HepG2 (cell line): Measurements from ENCODE around the gene ACTR3. TPM values are rescaled to one million over a fixed set of nuclear protein-coding genes. Genes with fewer than 3 reads are reported as not detected.

Experiments used
- ADNP ChIP-seq: sonication (generic); formaldehyde crosslinking; IDR thresholded peaks from 2 replicates; pipeline ENCODE4 v1.4.0; 2020; ENCODE audit warnings: missing genetic modification reagents
- ATF5 ChIP-seq: sonication (generic); formaldehyde crosslinking; IDR thresholded peaks from 2 replicates; pipeline ENCODE4 v1.4.0; 2020; ENCODE audit warnings: mild to moderate bottlenecking, low read depth, missing genetic modification reagents
- ETV6 ChIP-seq: sonication (generic); formaldehyde crosslinking; conservative IDR thresholded peaks from 2 replicates; pipeline ENCODE4 v1.4.0; 2020; ENCODE audit warnings: missing genetic modification reagents
- FOXP4 ChIP-seq: sonication (generic); formaldehyde crosslinking; IDR thresholded peaks from 2 replicates; pipeline ENCODE4 v1.4.0; 2020; ENCODE audit warnings: missing genetic modification reagents
- GRHL1 ChIP-seq: sonication (generic); formaldehyde crosslinking; conservative IDR thresholded peaks from 2 replicates; pipeline ENCODE4 v1.8.0; 2022; ENCODE audit warnings: missing genetic modification reagents
- HNF1A ChIP-seq, 2 experiments: sonication (generic) in 1 of 2; formaldehyde crosslinking in 1 of 2; IDR thresholded peaks; 2 replicates each; pipeline versions ENCODE4 v1.4.0 to v1.6.1; 2016 to 2020; ENCODE audit warnings: borderline replicate concordance in 1 of 2, low read depth in 1 of 2, mild to moderate bottlenecking in 1 of 2, missing genetic modification reagents in 1 of 2
- NFAT5 ChIP-seq: sonication (generic); formaldehyde crosslinking; IDR thresholded peaks from 2 replicates; pipeline ENCODE4 v1.4.0; 2020; ENCODE audit warnings: missing genetic modification reagents
- RARA ChIP-seq: IDR thresholded peaks from 2 replicates; pipeline ENCODE4 v1.6.1; 2016; ENCODE audit warnings: missing genetic modification reagents, missing compliant biosample characterization
- RORA ChIP-seq: sonication (generic); formaldehyde crosslinking; IDR thresholded peaks from 2 replicates; pipeline ENCODE4 v1.5.0; 2020; ENCODE audit warnings: mild to moderate bottlenecking, missing genetic modification reagents, moderate library complexity
- ZBTB7B ChIP-seq: sonication (generic); formaldehyde crosslinking; IDR thresholded peaks from 2 replicates; pipeline ENCODE4 v1.4.0; 2020; ENCODE audit warnings: missing genetic modification reagents
- ZNF468 ChIP-seq: sonication (generic); formaldehyde crosslinking; IDR thresholded peaks from 2 replicates; pipeline ENCODE4 v1.8.0; 2022; ENCODE audit warnings: mild to moderate bottlenecking, moderate library complexity, missing genetic modification reagents
- ZNF556 ChIP-seq: sonication (generic); formaldehyde crosslinking; IDR thresholded peaks from 2 replicates; pipeline ENCODE4 v1.4.0; 2020; ENCODE audit warnings: mild to moderate bottlenecking, missing genetic modification reagents, borderline replicate concordance
- ZNF784 ChIP-seq: sonication (generic); formaldehyde crosslinking; IDR thresholded peaks from 2 replicates; pipeline ENCODE4 v1.5.1; 2020; ENCODE audit warnings: missing genetic modification reagents, mild to moderate bottlenecking, borderline replicate concordance
- polyA plus RNA-seq, 8 experiments: library from polyadenylated mRNA; depleted of rRNA in 3 of 8; stranded (reverse) in 7 of 8; unstranded in 1 of 8; fragments of >200 nt; fragmentation: Illumina TruSeq in 4 of 8; extraction: Trizol in 4 of 8; gene quantifications; 2 replicates each; pipeline versions ENCODE4 v1.2.1 to v1.2.3, GENCODE V29; 2011 to 2016; ENCODE audit warnings: low read depth in 4 of 8, missing spikeins in 1 of 8, mixed read lengths in 1 of 8; ENCODE audit not compliant: insufficient read depth in 1 of 8
- total RNA-seq, 5 experiments: library from RNA; depleted of rRNA; stranded (reverse); fragments of >200 nt; fragmentation: Illumina TruSeq; extraction: Trizol; gene quantifications; 2 replicates each; pipeline ENCODE4 v1.2.3, GENCODE V29; 2016; ENCODE audit warnings: low read depth in 1 of 5

Gene ACTR3
- total and polyA plus RNA-seq, 2 of the 13 experiments (the other 11 are each of a cell fraction or from before 2014, with no cell fraction given) = 123 to 225 TPM

GRCh38 chr2:113977060-113977659 is 87.3 kb downstream of the ACTR3 start (continued):
- TF ChIP-seq HNF1A (IDR thresholded peaks at IDR 0.05; ENCODE audit: low read depth) = no peak
- TF ChIP-seq HNF1A (CRISPR knock-in tag; IDR thresholded peaks at IDR 0.05; ENCODE audit: borderline replicate concordance) = no peak
- TF ChIP-seq ETV6 = no peak
- no peak for TF ChIP-seq GRHL1 (CRISPR knock-in tag)
- TF ChIP-seq NFAT5 (CRISPR knock-in tag) = 0 out of 2 replicates have a peak, but pooled peaks have one; percentile 54
- no peak for TF ChIP-seq ADNP (CRISPR knock-in tag)
- no peak for TF ChIP-seq ATF5
- no peak for TF ChIP-seq ZNF556
- no peak for TF ChIP-seq FOXP4 (CRISPR knock-in tag)
- no peak for TF ChIP-seq ZBTB7B (CRISPR knock-in tag)
- TF ChIP-seq RORA (CRISPR knock-in tag) = no peak
- no peak for TF ChIP-seq ZNF468 (CRISPR knock-in tag)
- TF ChIP-seq RARA (CRISPR knock-in tag) = no peak
- no peak for TF ChIP-seq ZNF784 (CRISPR knock-in tag)
